HG03575 (cell line): Measurements from ENCODE around the gene LCE3A.
"Not testable (repeated sequence)": the region's sequence is repeated elsewhere in the genome, so short reads cannot be mapped to it uniquely, and the experiment has no call there.

Source experiments
- ATAC-seq: cut with Tn5 transposase; IDR thresholded peaks from one replicate; pipeline ENCODE4 v1.9.1; 2021; ENCODE audit not compliant: unreplicated experiment, insufficient number of reproducible peaks, low FRiP score; ENCODE audit errors: extremely low read depth

LCE3A gene, protein sequence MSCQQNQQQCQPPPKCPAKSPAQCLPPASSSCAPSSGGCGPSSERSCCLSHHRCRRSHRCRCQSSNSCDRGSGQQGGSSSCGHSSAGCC

GRCh38 chr1:152622803-152623202 is at the start of gene LCE3A:
LCE3A (minus strand) TSS chr1:152623103; CDS start chr1:152623103, 0 bp downstream.
- ATAC-seq = no peak

- ATAC-seq = no peak
Measured at GRCh38 chr1:152667648-152668047, 44.7 kb upstream of the LCE3A start.

GRCh38 chr1:152666171-152666570 is 43.3 kb upstream of the LCE3A start:
- not testable (repeated sequence) for ATAC-seq

DNA sequence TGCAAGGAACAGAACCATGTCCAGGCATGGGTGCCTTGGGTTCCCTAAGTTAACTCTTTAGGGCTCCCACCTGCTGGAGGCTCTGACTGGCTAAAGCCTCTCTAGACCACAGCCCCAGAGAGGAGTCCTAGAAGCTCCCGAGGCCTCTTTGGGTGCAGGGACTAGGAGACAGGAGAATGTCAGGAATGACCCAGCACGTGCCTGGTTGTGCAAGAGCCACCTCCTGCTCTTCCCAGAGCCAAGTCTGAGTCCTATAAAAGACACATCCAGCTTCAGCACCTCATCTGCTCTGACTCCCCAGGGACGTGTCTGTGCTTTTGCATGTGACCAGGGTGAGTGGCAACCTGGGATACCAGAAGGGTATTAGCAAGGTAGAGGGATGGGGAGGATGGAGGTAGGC is 40.2 kb upstream of the LCE3A start, which contains the start of gene LCE2D:
TSS of gene LCE2D (plus strand) at position 283 of the 400 bp plus-strand sequence. CDS start 726 bp downstream, outside the sequence.
- ATAC-seq = no peak

DNA sequence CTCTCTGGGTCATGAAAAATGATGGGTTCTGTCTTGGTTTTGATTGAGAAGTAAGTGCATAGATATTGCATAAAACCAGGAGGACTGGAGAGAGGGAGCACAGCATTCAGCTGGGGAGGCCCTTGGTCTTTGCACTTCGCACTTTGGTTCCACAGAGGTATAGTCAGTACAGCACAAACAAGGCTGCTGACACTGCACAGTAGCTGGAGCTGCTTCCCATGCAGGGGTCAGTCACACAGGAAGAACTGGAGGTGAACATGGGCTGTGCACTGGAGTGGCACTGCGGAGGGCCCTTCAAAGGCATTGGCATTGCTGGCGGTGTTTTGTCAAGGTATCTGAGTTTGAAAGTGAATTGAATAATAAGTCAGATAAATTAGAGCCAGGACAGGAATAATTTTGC is 35.7 kb upstream of the LCE3A start:
- ATAC-seq = no peak

DNA sequence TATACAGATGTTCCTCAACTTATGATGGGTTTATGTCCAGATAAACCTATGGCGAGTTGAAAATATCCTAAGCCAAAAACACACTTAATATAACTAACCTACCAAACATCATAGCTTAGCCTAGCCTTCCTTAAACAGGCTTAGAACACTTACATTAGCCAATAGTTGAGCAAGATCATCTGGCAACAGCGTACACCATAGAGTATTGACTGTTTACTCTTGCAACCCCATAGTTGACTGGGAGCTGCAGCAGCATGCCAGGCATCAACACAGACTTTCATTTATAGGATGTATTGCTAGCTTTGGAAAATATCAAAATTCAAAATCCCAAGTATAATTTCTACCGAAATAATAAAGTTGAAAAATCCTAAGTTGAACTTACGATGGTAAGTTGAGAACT is 34.8 kb upstream of the LCE3A start:
- no peak for ATAC-seq

GRCh38 chr1:152656459-152656858 is 33.6 kb upstream of the LCE3A start:
- ATAC-seq = no peak

DNA sequence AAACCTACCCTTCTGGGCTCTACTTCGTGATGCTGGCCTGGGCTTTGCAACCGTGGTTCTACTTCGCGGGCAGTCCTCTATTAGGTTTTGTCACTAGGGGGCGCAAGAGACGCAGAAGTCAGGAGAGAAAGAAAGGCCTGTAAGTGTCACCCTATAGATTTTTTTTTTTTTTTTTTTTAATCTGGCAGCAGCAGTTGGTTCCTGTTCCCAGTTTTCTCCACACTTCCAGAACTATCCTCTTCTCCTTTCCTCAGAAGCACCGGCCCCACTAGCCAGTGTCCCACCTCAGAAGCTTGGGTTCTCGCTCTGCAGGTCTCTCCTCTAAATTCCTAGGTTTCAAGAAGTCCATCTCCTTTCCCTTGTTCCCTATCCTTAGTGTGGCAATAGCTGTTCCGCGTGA is 31.2 kb upstream of the LCE3A start:
- no peak for ATAC-seq

DNA sequence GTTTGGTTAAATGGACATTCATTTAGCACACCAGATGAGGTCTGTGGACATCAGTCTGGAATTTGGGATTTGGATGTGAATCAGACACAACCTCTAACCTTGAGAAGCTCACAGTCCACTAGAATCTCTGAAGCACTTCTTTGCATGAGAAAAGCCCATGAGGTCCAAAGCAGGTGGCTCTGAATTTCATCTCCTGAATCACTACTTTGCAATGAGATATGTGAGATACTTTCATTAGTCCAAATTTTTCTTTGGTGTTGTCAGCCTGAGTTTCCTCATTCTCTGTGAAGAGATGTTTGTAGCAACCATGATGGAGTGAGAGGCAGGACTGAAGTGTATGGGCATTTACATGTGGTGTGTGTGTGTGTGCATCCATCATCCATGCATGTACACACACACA is 23.8 kb upstream of the LCE3A start:
- no peak for ATAC-seq

DNA sequence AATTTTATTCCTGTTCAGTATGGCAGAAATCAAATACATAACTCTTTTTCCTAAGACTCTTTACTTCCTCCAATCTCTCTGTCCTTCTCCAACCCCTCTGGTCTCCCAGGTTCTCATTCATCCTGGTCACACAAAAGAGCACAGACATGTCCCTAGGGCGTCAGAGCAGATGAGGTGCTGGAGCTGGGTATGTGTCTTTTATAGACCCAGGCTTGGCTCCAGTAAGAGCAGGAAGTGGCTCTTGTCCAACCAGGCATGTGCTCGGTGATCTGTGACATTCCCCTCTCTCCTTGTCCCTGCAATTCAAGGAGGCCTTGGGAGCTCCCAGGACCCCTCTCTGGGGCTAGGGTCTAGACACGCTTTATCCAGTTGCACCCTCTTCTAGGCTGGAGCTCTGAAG is 22.2 kb upstream of the LCE3A start:
- ATAC-seq = no peak

DNA sequence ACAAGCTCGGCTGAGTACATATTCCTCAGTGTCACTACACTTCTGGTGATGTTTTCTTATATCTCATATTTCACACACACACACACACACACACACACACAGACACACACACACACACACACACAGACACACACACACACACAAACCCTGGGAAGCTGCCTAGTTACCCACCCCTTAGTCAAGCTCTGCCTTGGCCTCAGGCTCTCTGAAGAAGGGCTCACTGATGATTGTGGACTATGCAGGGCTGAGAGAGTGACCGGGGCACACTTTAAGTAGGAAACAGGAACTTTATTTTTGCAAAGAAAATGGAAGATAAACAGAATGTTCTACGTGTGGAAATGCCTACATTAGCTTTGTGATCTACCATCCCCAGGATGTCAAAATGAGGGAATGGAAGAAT is 21.0 kb upstream of the LCE3A start:
- ATAC-seq = no peak

DNA sequence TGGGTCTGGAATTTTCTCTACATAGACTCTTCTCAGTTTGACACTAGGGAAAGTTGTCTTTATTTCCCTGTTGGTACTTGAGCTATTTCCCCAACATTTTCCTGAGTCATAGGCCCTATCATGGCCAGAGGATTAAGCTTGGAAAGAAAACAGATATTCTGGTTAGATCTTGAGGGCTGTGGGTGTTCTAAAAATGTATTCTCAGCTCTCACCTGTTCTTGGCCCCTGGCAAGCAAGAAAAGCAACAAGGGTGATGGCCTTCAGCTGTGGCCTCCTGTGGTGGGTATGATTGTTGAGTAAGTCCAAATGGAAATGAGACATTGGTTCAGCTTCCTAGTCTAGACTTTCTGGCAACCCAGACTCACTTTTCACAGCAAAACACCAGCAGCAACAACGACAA is 17.4 kb upstream of the LCE3A start:
- no peak for ATAC-seq

- no peak for ATAC-seq
Measured at GRCh38 chr1:152630596-152630995, 7.7 kb upstream of the LCE3A start.

GRCh38 chr1:152626744-152627143 is 3.8 kb upstream of the LCE3A start:
- ATAC-seq = no peak

- no peak for ATAC-seq
Measured at GRCh38 chr1:152623203-152623844, 421 bp upstream of the LCE3A start.

GRCh38 chr1:152621993-152622392 is 910 bp downstream of the LCE3A start:
- ATAC-seq = no peak

GRCh38 chr1:152613511-152613910 is 9.4 kb downstream of the LCE3A start, which contains the start of gene LCE3B:
LCE3B (plus strand) TSS chr1:152613811; CDS start chr1:152613811, 0 bp downstream.
- ATAC-seq = no peak

DNA sequence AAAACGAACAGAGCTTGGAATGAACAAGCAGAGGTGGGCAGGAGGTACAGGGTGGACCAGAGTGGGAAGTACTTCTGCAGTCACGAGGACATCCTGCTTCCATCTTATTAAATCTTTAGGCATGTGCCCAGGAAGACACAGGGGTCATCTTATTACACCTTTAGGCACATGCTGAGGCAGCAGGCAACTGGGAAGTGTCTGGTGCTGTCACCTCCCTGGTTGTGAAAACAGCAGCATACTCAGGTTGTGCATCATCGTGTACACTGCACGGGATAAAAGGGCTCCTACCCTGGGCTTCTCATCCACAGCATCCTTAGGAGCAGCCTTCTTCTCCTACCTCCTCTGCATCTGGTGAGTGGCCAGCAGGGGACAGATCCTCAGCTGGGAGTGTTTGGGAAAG is 23.0 kb downstream of the LCE3A start, which contains the start of gene LCE3C:
TSS of gene LCE3C (plus strand) at position 301 of the 400 bp plus-strand sequence. CDS start 498 bp downstream, outside the sequence.
- ATAC-seq = no peak

GRCh38 chr1:152596986-152597385 is 25.9 kb downstream of the LCE3A start:
- ATAC-seq = no peak

GRCh38 chr1:152585586-152585985 is 37.3 kb downstream of the LCE3A start:
- no peak for ATAC-seq

DNA sequence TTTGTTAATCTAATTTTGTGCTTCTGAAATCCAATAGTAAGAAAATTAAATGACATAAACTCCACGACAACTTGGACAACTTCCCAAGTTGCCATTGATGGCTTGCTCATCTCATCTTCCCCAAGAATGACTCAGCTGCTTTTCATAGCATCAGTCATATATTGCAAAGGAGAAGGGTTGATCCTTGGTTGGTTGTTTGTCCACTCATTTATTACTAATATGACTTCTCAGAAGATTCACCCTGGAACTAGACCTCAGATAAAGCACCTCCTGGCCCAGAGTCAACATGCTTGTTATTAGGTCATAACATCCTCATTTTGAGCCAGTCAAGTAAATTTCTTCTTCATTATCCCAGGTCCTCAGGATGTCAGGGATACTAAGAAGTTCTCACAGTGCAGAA is 40.3 kb downstream of the LCE3A start:
- no peak for ATAC-seq
